ENCODE data around the gene HSPBAP1. TPM values are rescaled to one million over a fixed set of nuclear protein-coding genes. Genes with fewer than 3 reads are reported as not detected.
A peak's percentile ranks its signal among the peaks of the same experiment; 100 is the strongest.

The HSPBAP1 gene
- total RNA-seq, 1 experiment from 2014 or later: 6.4 TPM

- no peaks in the 10 kb centered on the region; the same call in 1 of the 2 replicates for H4K20me1 ChIP-seq (ENCODE audit: low read length)
- POLR2A ChIA-PET (ENCODE audit: unreplicated experiment): interaction anchor here (0.6 kb wide), 1 partner anchor 49 kb away, joined by 5 read pairs; no protein-coding TSS in a partner anchor
- H3K27me3 ChIP-seq (ENCODE audit: low read length): no peaks in the 10 kb centered on the region
- H3K9me3 ChIP-seq (ENCODE audit: low read length): no peaks in the 10 kb centered on the region
- ATAC-seq (peak; percentile 0; the same call in 1 of the 2 replicates), DNase-seq (no peak)
- H3K4me3 ChIP-seq (ENCODE audit: low read length): peak overlapping the region; percentile 81
- no peaks in the 10 kb centered on the region for H3K9me2 ChIP-seq (replicated peaks; ENCODE audit: low read length)
- CTCF ChIA-PET: no interaction called here
- peaks cover 33% of the 10 kb centered on the region for H3K4me1 ChIP-seq (ENCODE audit: insufficient read depth, low read length)
- H3K9ac ChIP-seq (ENCODE audit: low read length): peak overlapping the region; percentile 82
- BruUV-seq (replicated peaks): no TSS peak
- H3K4me2 ChIP-seq (ENCODE audit: low read length): peak overlapping the region; percentile 99
- H3F3A ChIP-seq (ENCODE audit: low read length, unreplicated experiment): no peaks in the 10 kb centered on the region
- H3K27ac ChIP-seq (ENCODE audit: low read length): peak overlapping the region; percentile 89
- intact Hi-C loops (cut with micrococcal nuclease): loop anchor here (2.0 to 5.0 kb wide), 3 partner anchors 16 to 232 kb away; partner anchors contain the start of genes DTX3L and PARP9
- H3K79me2 ChIP-seq (ENCODE audit: low read length): peaks cover 24% of the 10 kb centered on the region
- H2AFZ ChIP-seq (ENCODE audit: low read length): peak overlapping the region; percentile 87
- no peak for TF ChIP-seq CTCF (conservative IDR thresholded peaks at IDR 0.05; ENCODE audit: low read depth, low read length)
- TF ChIP-seq EZH2 (IDR thresholded peaks at IDR 0.05; ENCODE audit: low read length, unreplicated experiment): no peak
- no peak for TF ChIP-seq EZH2phosphoT487 (IDR thresholded peaks at IDR 0.05; ENCODE audit: borderline replicate concordance, low read length)
- H3K36me3 ChIP-seq (ENCODE audit: low read depth, low read length): no peaks in the 10 kb centered on the region
These were observed 800 bp upstream of the HSPBAP1 start for GRCh38 chr3:122794483-122794778.

- Histone ChIP-seq H3K4me2 (ENCODE audit: low read length) (no peak overlapping the region), H3K27ac (ENCODE audit: low read length) (no peak overlapping the region), H3K9me2 (replicated peaks; ENCODE audit: low read length) (no peaks in the 10 kb centered on the region), H3K9me3 (ENCODE audit: low read length) (no peaks in the 10 kb centered on the region), H4K20me1 (ENCODE audit: low read length) (no peaks in the 10 kb centered on the region), H3K36me3 (ENCODE audit: low read depth, low read length) (no peaks in the 10 kb centered on the region), H3F3A (ENCODE audit: low read length, unreplicated experiment) (no peaks in the 10 kb centered on the region), H3K4me1 (ENCODE audit: insufficient read depth, low read length) (peaks cover 33% of the 10 kb centered on the region), H3K27me3 (ENCODE audit: low read length) (no peaks in the 10 kb centered on the region), H3K4me3 (ENCODE audit: low read length) (no peak overlapping the region), H3K79me2 (ENCODE audit: low read length) (peaks cover 13% of the 10 kb centered on the region; the same call in 1 of the 2 replicates), H3K9ac (ENCODE audit: low read length) (no peak overlapping the region), H2AFZ (ENCODE audit: low read length) (no peak overlapping the region)
- DNase-seq (no peak), ATAC-seq (no peak)
- intact Hi-C loops (cut with micrococcal nuclease): loop anchor here (5.0 kb wide), 2 partner anchors 32 to 227 kb away; partner anchors contain the start of genes DTX3L and PARP9
- POLR2A ChIA-PET (ENCODE audit: unreplicated experiment): no interaction called here
- no TSS peak for BruUV-seq (replicated peaks)
- no peak for TF ChIP-seq EZH2phosphoT487 (IDR thresholded peaks at IDR 0.05; ENCODE audit: borderline replicate concordance, low read length)
- no peak for TF ChIP-seq CTCF (conservative IDR thresholded peaks at IDR 0.05; ENCODE audit: low read depth, low read length)
- TF ChIP-seq EZH2 (IDR thresholded peaks at IDR 0.05; ENCODE audit: low read length, unreplicated experiment): no peak
- CTCF ChIA-PET: interaction anchor here (0.6 kb wide), 1 partner anchor 496 kb away, joined by 5 read pairs; no protein-coding TSS in a partner anchor
These were observed 3.9 kb downstream of the HSPBAP1 start for GRCh38 chr3:122789585-122790273.

GRCh38 chr3:122787872-122788271 lies 5.8 kb downstream of the HSPBAP1 start:
- H3K79me2 ChIP-seq (ENCODE audit: low read length): peaks cover 7% of the 10 kb centered on the region; the same call in 1 of the 2 replicates
- no peak for DNase-seq
- H3K36me3 ChIP-seq (ENCODE audit: low read depth, low read length): no peaks in the 10 kb centered on the region
- H2AFZ ChIP-seq (ENCODE audit: low read length): no peak overlapping the region
- no peaks in the 10 kb centered on the region for H3F3A ChIP-seq (ENCODE audit: low read length, unreplicated experiment)
- H3K4me3 ChIP-seq (ENCODE audit: low read length): no peak overlapping the region
- no peaks in the 10 kb centered on the region for H4K20me1 ChIP-seq (ENCODE audit: low read length)
- ChIA-PET POLR2A (ENCODE audit: unreplicated experiment) (no interaction called here), CTCF (no interaction called here)
- H3K9ac ChIP-seq (ENCODE audit: low read length): no peak overlapping the region
- ATAC-seq: no peak
- peaks cover 23% of the 10 kb centered on the region for H3K4me1 ChIP-seq (ENCODE audit: insufficient read depth, low read length)
- H3K9me3 ChIP-seq (ENCODE audit: low read length): no peaks in the 10 kb centered on the region
- TF ChIP-seq EZH2phosphoT487 (IDR thresholded peaks at IDR 0.05; ENCODE audit: borderline replicate concordance, low read length): no peak
- TF ChIP-seq CTCF (conservative IDR thresholded peaks at IDR 0.05; ENCODE audit: low read depth, low read length): no peak
- no peak for TF ChIP-seq EZH2 (IDR thresholded peaks at IDR 0.05; ENCODE audit: low read length, unreplicated experiment)
- no peaks in the 10 kb centered on the region for H3K9me2 ChIP-seq (replicated peaks; ENCODE audit: low read length)
- BruUV-seq (replicated peaks): no TSS peak
- no peak overlapping the region for H3K27ac ChIP-seq (ENCODE audit: low read length)
- H3K27me3 ChIP-seq (ENCODE audit: low read length): no peaks in the 10 kb centered on the region
- no peak overlapping the region for H3K4me2 ChIP-seq (ENCODE audit: low read length)
- intact Hi-C loops (cut with micrococcal nuclease): no loop called here

Data from PC-3 (cell line).